Body of pancreas (tissue), 4 donors: Measurements from ENCODE around the gene DDT. TPM values are rescaled to one million over a fixed set of nuclear protein-coding genes. Genes with fewer than 3 reads are reported as not detected.
"Not testable (repeated sequence)": the region's sequence is repeated elsewhere in the genome, so short reads cannot be mapped to it uniquely, and the experiment has no call there.

ENCODE experiments used
- ATAC-seq: fragments of 150-250 bp; one replicate; pipeline ENCODE4 v1.9.1; 2016
- DNase-seq, 4 donors: peaks; one replicate each; pipeline ENCODE4 v3.0.0-alpha.2; 2019
- H3K27ac ChIP-seq, 4 donors: fragments of 200-600 bp; sonication (generic); 1 replicate in 3 of 4; 2 replicates in 1 of 4; pipeline versions ENCODE4 v1.5.1 to v1.6.1; 2016 to 2019; ENCODE audit warnings: mild to moderate bottlenecking in 1 of 4, mixed read lengths in 1 of 4, moderate library complexity in 1 of 4
- H3K27me3 ChIP-seq, 2 donors: fragments of 200-600 bp; sonication (generic); one replicate each; pipeline ENCODE4 v1.6.0; 2016; ENCODE audit warnings: mild to moderate bottlenecking in 1 of 2
- H3K36me3 ChIP-seq, 2 donors: fragments of 200-600 bp; sonication (generic); replicated peaks in 1 of 2; 2 replicates each; pipeline ENCODE4 v1.5.1; 2016; ENCODE audit warnings: low read depth in 2 of 2; ENCODE audit not compliant: insufficient read depth in 1 of 2
- H3K4me1 ChIP-seq: fragments of 200-600 bp; sonication (generic); one replicate; pipeline ENCODE4 v1.6.0; 2016
- H3K4me3 ChIP-seq, 2 donors: fragments of 200-600 bp; sonication (generic); 1 replicate in 1 of 2; 2 replicates in 1 of 2; pipeline ENCODE4 v1.5.1; 2016 to 2019
- H3K9me3 ChIP-seq, 3 donors: fragments of 200-600 bp; sonication (generic); 1 replicate in 2 of 3; 2 replicates in 1 of 3; pipeline ENCODE4 v1.5.1; 2016
- POLR2A ChIP-seq, 3 donors: fragments of 450-650 bp; IDR thresholded peaks; one replicate each; pipeline ENCODE4 v1.6.1; 2016; ENCODE audit warnings: antibody characterized with exemption in 3 of 3, mild to moderate bottlenecking in 2 of 3
- WGBS, 2 donors: methylation state at CpG; one replicate each; pipeline ENCODE4 v1.1.5; 2017; 5-methylcytosine and 5-hydroxymethylcytosine counted together
- intact Hi-C: fragments of 100-400 bp; cut with DNase I; formaldehyde crosslinking; loops from one replicate; pipeline ENCODE4 v1.15.1; 2023
- total RNA-seq, 2 donors: library from RNA; depleted of rRNA; stranded (reverse); fragments of >200 nt; gene quantifications; one replicate each; pipeline ENCODE4 v1.1.0, GENCODE V29; 2016
- TF ChIP-seq, protein P1 (sequence below), 7 experiments: fragments of 450-650 bp in 4 of 7; fragments of 200-600 bp in 3 of 7; sonication (generic) in 3 of 7; IDR thresholded peaks; one replicate each; pipeline ENCODE4 v1.5.1; 2016 to 2019; ENCODE audit warnings: antibody characterized with exemption in 7 of 7

Gene DDT
- total RNA-seq, 2 donors from 2014 or later = 70.3 to 78.4 TPM

DNA sequence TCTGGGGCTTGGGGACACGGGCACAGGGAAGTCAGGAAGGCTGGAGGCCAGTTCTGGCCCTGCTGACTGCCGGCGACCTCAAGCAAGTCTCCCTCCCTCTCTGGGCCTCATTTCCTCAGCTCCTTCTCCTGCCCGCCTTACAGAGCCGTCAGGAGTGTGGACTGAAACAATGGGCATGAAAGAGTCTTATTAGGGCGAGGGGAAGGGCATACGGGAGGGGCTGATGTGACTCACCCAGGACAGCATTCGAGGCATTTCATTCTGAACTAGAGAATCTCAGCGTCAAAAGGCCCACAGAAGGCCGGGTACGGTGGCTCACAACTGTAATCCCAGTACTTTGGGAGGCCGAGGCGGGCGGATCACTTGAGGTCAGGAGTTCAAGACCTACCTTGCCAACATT, 34.1 kb downstream of the DDT start:
- DNase-seq, ATAC-seq, H3K27me3 ChIP-seq, H3K27ac ChIP-seq, intact Hi-C loops, H3K9me3 ChIP-seq, H3K4me1 ChIP-seq, H3K4me3 ChIP-seq, H3K36me3 ChIP-seq: not testable (repeated sequence)
- WGBS, 2 donors = no CpG with 5 or more reads among the region's 14 CpGs

DNA sequence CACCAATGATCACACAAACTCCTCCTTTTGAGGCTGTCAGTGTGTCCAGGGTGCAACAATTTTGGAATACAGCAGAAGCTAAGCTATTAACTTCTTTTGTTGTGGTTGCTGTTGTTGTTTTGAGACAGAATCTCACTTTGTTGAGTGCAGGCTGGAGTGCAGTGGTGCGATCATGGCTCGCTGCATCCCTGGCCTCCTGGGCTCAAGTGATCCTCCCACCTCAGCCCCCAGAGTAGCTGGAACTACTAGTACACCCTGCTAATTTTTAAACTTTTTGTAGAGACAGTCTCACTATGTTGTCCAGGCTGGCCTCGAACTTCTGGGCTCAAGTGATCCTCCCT, 35.3 kb downstream of the DDT start:
- 67 to 71% methylated on average over 3 of the region's 3 CpGs for WGBS, 2 donors
- no peak overlapping the region for H3K4me3 ChIP-seq
- H3K27ac ChIP-seq = no peak overlapping the region
- no peak for DNase-seq
- H3K4me1 ChIP-seq = no peaks in the 10 kb centered on the region
- no peaks in the 10 kb centered on the region for H3K36me3 ChIP-seq
- no peaks in the 10 kb centered on the region for H3K27me3 ChIP-seq
- no peak for ATAC-seq
- H3K9me3 ChIP-seq = no peaks in the 10 kb centered on the region
- no peak for TF ChIP-seq POLR2A (IDR thresholded peaks at IDR 0.05)
- TF ChIP-seq, protein P1, sequence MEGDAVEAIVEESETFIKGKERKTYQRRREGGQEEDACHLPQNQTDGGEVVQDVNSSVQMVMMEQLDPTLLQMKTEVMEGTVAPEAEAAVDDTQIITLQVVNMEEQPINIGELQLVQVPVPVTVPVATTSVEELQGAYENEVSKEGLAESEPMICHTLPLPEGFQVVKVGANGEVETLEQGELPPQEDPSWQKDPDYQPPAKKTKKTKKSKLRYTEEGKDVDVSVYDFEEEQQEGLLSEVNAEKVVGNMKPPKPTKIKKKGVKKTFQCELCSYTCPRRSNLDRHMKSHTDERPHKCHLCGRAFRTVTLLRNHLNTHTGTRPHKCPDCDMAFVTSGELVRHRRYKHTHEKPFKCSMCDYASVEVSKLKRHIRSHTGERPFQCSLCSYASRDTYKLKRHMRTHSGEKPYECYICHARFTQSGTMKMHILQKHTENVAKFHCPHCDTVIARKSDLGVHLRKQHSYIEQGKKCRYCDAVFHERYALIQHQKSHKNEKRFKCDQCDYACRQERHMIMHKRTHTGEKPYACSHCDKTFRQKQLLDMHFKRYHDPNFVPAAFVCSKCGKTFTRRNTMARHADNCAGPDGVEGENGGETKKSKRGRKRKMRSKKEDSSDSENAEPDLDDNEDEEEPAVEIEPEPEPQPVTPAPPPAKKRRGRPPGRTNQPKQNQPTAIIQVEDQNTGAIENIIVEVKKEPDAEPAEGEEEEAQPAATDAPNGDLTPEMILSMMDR (IDR thresholded peaks at IDR 0.05) = no peak
- intact Hi-C loops = no loop called here

GRCh38 chr22:23938328-23939016, 35.8 kb downstream of the DDT start:
- ATAC-seq = no peak
- Histone ChIP-seq H3K27ac (no peak overlapping the region), H3K36me3 (no peaks in the 10 kb centered on the region), H3K9me3 (no peaks in the 10 kb centered on the region), H3K4me1 (no peaks in the 10 kb centered on the region), H3K4me3 (no peak overlapping the region), H3K27me3 (no peaks in the 10 kb centered on the region)
- no peak for DNase-seq
- WGBS, 2 donors = 32 to 59% methylated on average over 4 to 5 of the region's 5 CpGs
- TF ChIP-seq POLR2A (IDR thresholded peaks at IDR 0.05) = no peak
- intact Hi-C loops = no loop called here

DNA sequence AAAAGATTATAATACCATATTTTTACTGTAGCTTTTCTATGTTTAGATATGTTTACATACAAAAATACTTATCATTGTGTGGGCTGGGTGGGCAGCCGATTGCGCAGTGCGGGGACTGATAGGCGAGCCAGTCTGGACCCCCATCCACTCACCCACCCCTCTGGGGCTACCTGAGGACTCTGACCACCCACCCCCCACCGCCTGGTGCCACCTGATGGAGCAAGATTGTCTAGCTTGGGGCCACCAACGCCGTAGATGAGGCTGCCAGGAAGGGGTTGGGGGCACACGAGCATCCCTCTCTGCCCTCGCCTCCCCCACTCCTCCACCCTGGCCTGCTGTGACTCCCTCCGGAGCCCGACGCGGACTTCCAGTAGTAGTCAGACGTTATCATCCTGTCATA, 47.7 kb downstream of the DDT start:
- H3K4me1 ChIP-seq = no peaks in the 10 kb centered on the region
- no peaks in the 10 kb centered on the region for H3K9me3 ChIP-seq
- H3K27ac ChIP-seq = no peak overlapping the region
- H3K27me3 ChIP-seq = no peaks in the 10 kb centered on the region
- DNase-seq (no peak), ATAC-seq (no peak)
- WGBS, 2 donors = 67 to 74% methylated on average over 14 of the region's 14 CpGs
- no peaks in the 10 kb centered on the region for H3K36me3 ChIP-seq
- H3K4me3 ChIP-seq = no peak overlapping the region
- no peak for TF ChIP-seq POLR2A (IDR thresholded peaks at IDR 0.05)
- TF ChIP-seq, protein P1 (IDR thresholded peaks at IDR 0.05) = no peak
- intact Hi-C loops = loop anchor here (5.0 kb wide), 1 partner anchor 46 kb away; the partner anchor contains the start of gene DDT

- Histone ChIP-seq H3K9me3 (no peaks in the 10 kb centered on the region), H3K27ac (no peak overlapping the region), H3K36me3 (no peaks in the 10 kb centered on the region), H3K4me1 (no peaks in the 10 kb centered on the region), H3K4me3 (no peak overlapping the region), H3K27me3 (no peaks in the 10 kb centered on the region)
- 69 to 98% methylated on average over 5 to 6 of the region's 6 CpGs for WGBS, 2 donors
- TF ChIP-seq, protein P1 (IDR thresholded peaks at IDR 0.05) = no peak
- no peak for TF ChIP-seq POLR2A (IDR thresholded peaks at IDR 0.05)
- ATAC-seq (no peak), DNase-seq (no peak)
- intact Hi-C loops = loop anchor here (5.0 kb wide), 1 partner anchor 47 kb away; the partner anchor contains the start of gene DDT
These were observed 49.1 kb downstream of the DDT start for GRCh38 chr22:23925020-23925606.

DNA sequence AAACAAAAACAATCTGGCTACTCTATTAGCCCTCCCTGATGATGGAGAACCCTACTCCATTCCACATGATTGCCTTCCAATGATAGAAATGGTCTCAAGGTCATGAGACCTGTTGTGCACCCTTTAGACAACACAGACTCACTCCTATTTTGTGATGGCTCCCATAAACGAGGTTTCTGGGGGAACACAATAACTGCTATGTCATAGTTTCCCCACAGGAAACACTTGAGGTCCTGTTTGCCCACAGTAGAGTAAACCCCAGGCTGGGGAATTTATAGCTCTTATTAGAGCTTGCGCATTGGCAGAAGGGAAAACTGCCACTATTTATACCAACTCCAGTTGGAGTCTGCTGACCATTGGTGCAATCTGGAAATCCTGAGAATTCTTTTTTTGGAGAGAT, 51.3 kb downstream of the DDT start:
- Histone ChIP-seq H3K4me1 (no peaks in the 10 kb centered on the region), H3K27me3 (no peaks in the 10 kb centered on the region), H3K9me3 (no peaks in the 10 kb centered on the region), H3K4me3 (no peak overlapping the region), H3K27ac (no peak overlapping the region), H3K36me3 (no peaks in the 10 kb centered on the region)
- TF ChIP-seq POLR2A (IDR thresholded peaks at IDR 0.05) = no peak
- TF ChIP-seq, protein P1 (IDR thresholded peaks at IDR 0.05) = no peak
- WGBS, 2 donors = 62 to 83% methylated on average over 2 of the region's 2 CpGs
- ATAC-seq (no peak), DNase-seq (no peak)
- intact Hi-C loops = no loop called here

- H3K4me3 ChIP-seq, H3K36me3 ChIP-seq, H3K27me3 ChIP-seq, intact Hi-C loops, ATAC-seq, H3K9me3 ChIP-seq, DNase-seq, H3K4me1 ChIP-seq: not testable (repeated sequence)
- 88% methylated on average over 13 of the region's 13 CpGs for WGBS, 2 donors
- H3K27ac ChIP-seq = peak overlapping the region in 1 of 4 donors; percentile 13
These were observed 52.5 kb downstream of the DDT start for GRCh38 chr22:23921586-23922201.
